ENCODE measurements around the gene TEKTIP1. TPM values are rescaled to one million over a fixed set of nuclear protein-coding genes. Genes with fewer than 3 reads are reported as not detected.
A peak's percentile ranks its signal among the peaks of the same experiment; 100 is the strongest.
"Not testable (repeated sequence)": the region's sequence is repeated elsewhere in the genome, so short reads cannot be mapped to it uniquely, and the experiment has no call there.

TEKTIP1 gene
- total RNA-seq, 6 experiments from 2014 or later, result 1.1 to 1.6 (median 1.3) TPM; not detected in 3

DNA sequence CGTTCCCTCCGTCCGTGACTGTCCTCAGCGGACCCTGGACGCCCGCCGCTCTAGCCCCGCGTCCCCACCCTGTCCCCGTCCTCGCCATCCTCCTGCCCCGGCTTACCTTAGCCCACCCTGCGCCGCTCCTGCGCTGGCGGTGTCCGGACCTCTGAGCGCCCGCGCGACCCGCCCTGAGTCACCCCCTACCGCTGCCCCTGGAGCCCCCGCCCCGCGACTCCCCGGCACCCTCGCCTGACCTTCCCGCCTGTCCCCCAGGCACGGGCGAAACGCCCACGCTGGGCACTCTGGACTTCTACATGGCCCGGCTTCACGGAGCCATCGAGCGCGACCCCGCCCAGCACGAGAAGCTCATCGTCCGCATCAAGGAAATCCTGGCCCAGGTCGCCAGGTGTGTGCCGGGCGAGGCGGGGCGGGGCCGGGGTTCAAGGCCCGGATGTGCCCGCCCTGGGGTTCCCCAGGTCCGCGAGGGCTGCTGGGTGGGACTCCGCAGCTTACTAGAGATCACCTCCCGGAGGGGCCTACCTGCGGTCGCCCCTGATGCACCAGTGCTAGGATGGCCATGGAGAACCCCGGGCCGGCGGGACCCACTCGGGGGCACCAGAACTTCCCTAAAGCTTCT is 38.9 kb downstream of the TEKTIP1 start:
- no peaks in the 10 kb centered on the region for H3K27me3 ChIP-seq
- ATAC-seq (no peak), DNase-seq (no peak)
- WGBS (ENCODE audit: insufficient coverage, low coverage, low lambda C conversion rate, missing lambda C conversion rate), result 94% methylated on average over 53 of the region's 60 CpGs
- no peaks in the 10 kb centered on the region for H3K36me3 ChIP-seq
- no peaks in the 10 kb centered on the region for H3K4me1 ChIP-seq
- intact Hi-C loops (cut with DNase I), result no loop called here
- no peak overlapping the region for H3K27ac ChIP-seq
- H3K4me3 ChIP-seq, result no peak overlapping the region
- TF ChIP-seq, protein P1, sequence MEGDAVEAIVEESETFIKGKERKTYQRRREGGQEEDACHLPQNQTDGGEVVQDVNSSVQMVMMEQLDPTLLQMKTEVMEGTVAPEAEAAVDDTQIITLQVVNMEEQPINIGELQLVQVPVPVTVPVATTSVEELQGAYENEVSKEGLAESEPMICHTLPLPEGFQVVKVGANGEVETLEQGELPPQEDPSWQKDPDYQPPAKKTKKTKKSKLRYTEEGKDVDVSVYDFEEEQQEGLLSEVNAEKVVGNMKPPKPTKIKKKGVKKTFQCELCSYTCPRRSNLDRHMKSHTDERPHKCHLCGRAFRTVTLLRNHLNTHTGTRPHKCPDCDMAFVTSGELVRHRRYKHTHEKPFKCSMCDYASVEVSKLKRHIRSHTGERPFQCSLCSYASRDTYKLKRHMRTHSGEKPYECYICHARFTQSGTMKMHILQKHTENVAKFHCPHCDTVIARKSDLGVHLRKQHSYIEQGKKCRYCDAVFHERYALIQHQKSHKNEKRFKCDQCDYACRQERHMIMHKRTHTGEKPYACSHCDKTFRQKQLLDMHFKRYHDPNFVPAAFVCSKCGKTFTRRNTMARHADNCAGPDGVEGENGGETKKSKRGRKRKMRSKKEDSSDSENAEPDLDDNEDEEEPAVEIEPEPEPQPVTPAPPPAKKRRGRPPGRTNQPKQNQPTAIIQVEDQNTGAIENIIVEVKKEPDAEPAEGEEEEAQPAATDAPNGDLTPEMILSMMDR (IDR thresholded peaks at IDR 0.05), result no peak
- no peak for TF ChIP-seq POLR2A (IDR thresholded peaks at IDR 0.05)
- no peaks in the 10 kb centered on the region for H3K9me3 ChIP-seq

DNA sequence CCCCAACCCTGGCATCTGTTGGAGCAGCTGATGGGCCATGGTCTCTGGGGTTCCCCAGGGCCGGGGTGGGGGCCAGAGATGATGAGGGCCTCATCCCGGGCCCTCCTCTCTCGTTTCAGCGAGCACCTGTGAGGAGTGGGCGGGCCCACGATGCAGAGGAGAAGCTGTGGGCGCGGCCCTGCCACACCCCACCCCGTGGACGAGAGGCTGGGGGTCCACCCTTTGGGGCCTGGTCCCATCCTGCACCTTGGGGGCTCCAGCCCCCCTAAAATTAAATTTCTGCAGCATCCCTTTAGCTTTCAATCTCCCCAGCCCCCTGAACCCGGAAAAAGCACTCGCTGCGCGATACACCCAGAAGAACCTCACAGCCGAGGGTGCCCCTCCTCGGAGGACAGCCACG is 39.4 kb downstream of the TEKTIP1 start:
- 88% methylated on average over 8 of the region's 17 CpGs for WGBS (ENCODE audit: insufficient coverage, low coverage, low lambda C conversion rate, missing lambda C conversion rate)
- ATAC-seq, result no peak

DNA sequence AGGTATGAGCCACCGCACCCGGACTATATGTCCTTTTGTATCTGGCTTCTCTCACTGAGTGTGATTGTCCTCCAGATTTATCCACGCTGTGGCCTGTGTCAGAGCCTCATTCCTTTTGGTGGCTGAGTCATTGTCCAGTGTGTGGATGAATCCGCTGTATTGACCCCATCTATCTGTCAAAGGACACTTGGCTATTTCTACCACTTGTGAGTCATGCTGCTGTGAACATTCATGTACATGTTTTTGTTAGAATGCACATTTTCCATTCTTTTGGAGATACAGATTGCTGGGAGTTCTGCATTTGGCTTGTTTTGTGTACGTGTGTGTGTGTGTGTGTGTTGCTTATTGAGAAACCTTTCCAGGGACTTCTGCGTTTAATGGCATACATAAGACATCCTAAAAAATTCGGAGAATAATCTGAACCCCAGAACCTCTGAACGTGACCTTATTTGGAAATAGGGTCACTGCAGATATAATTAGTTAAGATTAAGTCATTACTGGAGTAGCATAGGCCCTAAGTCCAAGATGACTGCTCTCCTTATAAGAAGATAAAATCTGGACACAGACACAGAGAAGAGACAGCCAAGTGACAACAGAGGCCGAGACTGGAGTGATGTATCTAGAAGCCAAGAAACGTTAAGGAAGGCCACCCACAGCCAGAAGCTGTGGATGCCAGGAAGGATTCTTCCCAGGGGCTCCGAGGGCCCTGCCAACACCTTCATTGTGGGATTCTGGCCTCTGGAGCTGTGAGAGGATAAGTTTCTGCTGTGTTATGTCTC is 41.4 kb downstream of the TEKTIP1 start:
- Histone ChIP-seq H3K27me3 (no peaks in the 10 kb centered on the region), H3K27ac (no peak overlapping the region), H3K4me3 (no peak overlapping the region), H3K9me3 (no peaks in the 10 kb centered on the region), H3K36me3 (no peaks in the 10 kb centered on the region), H3K4me1 (no peaks in the 10 kb centered on the region)
- DNase-seq (no peak), ATAC-seq (peak; percentile 16 to 83 (median 20))
- intact Hi-C loops (cut with DNase I), result no loop called here
- 57% methylated on average over 11 of the region's 11 CpGs for WGBS (ENCODE audit: insufficient coverage, low coverage, low lambda C conversion rate, missing lambda C conversion rate)
- TF ChIP-seq, protein P1 (IDR thresholded peaks at IDR 0.05), result no peak
- no peak for TF ChIP-seq POLR2A (IDR thresholded peaks at IDR 0.05)

More for the DNA sequence above, 39.4 kb downstream of the TEKTIP1 start:
- no peaks in the 10 kb centered on the region for H3K9me3 ChIP-seq
- TF ChIP-seq, protein P1 (IDR thresholded peaks at IDR 0.05), result no peak
- TF ChIP-seq POLR2A (IDR thresholded peaks at IDR 0.05), result no peak
- H3K27me3 ChIP-seq, result no peaks in the 10 kb centered on the region
- H3K27ac ChIP-seq, result no peak overlapping the region
- H3K36me3 ChIP-seq, result no peaks in the 10 kb centered on the region
- no peak for DNase-seq
- no peaks in the 10 kb centered on the region for H3K4me1 ChIP-seq
- H3K4me3 ChIP-seq, result no peak overlapping the region
- intact Hi-C loops (cut with DNase I), result no loop called here

DNA sequence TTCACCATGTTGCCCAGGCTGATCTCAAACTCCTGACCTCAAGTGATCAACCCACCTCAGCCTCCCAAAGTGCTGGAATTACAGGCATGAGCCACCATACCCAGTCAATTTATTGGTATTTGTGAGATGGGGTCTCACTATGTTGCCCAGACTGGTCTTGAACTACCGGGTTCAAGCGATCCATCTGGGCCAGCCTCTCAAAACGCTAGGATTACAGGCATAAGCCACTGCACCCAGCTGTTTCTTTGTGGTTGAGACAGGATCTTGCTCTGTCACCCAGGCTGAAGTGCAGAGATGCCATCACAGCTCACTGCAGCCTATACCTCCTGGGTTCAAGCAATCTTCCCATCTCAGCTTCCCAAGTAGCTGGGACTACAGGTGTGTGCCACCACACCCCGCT is 42.8 kb downstream of the TEKTIP1 start:
- H3K9me3 ChIP-seq; H3K4me3 ChIP-seq; DNase-seq; H3K27me3 ChIP-seq; ATAC-seq; intact Hi-C loops (cut with DNase I); H3K36me3 ChIP-seq; H3K4me1 ChIP-seq; H3K27ac ChIP-seq: not testable (repeated sequence)
- WGBS (ENCODE audit: insufficient coverage, low coverage, low lambda C conversion rate, missing lambda C conversion rate), result no CpG with 5 or more reads among the region's 4 CpGs

DNA sequence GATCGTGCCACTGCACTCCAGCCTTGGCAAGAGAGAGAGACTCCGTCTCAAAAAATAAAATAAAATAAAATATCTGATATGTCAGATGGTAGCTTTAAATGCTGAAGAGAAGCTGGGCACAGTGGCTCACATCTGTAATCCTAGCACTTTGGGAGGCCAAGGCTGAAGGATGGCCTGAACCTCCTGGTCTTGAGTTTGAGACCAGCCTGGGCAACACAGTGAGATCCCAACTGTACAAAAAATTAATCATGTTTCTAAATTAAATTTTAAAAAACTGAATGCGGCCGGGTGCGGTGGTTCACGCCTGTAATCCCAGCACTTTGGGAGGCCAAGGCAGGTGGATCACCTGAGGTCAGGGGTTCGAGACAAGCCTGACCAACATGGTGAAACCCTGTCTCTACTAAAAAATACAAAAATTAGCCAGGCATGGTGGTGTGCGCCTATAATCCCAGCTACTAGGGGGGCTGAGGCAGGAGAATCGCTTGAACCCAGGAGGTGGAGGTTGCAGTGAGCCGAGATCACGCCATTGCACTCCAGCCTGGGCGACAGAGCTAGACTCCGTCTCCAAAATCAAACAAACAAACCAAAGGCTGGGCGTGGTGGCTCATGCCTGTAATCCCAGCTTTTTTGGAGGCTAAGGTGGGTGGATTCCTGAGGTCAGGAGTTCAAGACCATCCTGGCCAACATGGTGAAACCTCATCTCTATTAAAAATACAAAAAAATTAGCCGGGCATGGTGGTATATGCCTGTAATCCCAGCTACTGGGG is 45.2 kb downstream of the TEKTIP1 start:
- H3K27me3 ChIP-seq; H3K4me3 ChIP-seq; intact Hi-C loops (cut with DNase I); H3K27ac ChIP-seq; DNase-seq; H3K36me3 ChIP-seq; ATAC-seq; H3K4me1 ChIP-seq; H3K9me3 ChIP-seq: not testable (repeated sequence)
- 86% methylated on average over 14 of the region's 15 CpGs for WGBS (ENCODE audit: insufficient coverage, low coverage, low lambda C conversion rate, missing lambda C conversion rate)
